A549 (cell line): ENCODE results near the gene RFX1. TPM values are rescaled to one million over a fixed set of nuclear protein-coding genes. Genes with fewer than 3 reads are reported as not detected.
A peak's percentile ranks its signal among the peaks of the same experiment; 100 is the strongest.
"Not testable (repeated sequence)": the region's sequence is repeated elsewhere in the genome, so short reads cannot be mapped to it uniquely, and the experiment has no call there.

ENCODE experiments used
- ATAC-seq, 2 experiments: fragments of 200-7000 bp in 1 of 2; fragments of >200 bp in 1 of 2; cut with Nextera tagmentation in 1 of 2; cut with Tn5 transposase in 1 of 2; 3 replicates each; pipeline versions ENCODE4 v1.8.0 to v1.9.1; 2018 to 2020; ENCODE audit warnings: mild to moderate bottlenecking in 1 of 2, moderate library complexity in 1 of 2
- CTCF ChIA-PET: fragments of 300-600 bp; sonication (Branson Sonifier 250); formaldehyde crosslinking; extraction: SDS; loops from one replicate; lab custom pipeline; 2021; ENCODE audit warnings: antibody characterized with exemption, inconsistent platforms; lab: Yijun Ruan, JAX
- POLR2A ChIA-PET: fragments of 350-600 bp; formaldehyde crosslinking; extraction: SDS; loops from one replicate; lab custom pipeline; 2021; ENCODE audit warnings: antibody characterized with exemption, inconsistent platforms; lab: Yijun Ruan, JAX
- DNase-seq, 2 experiments: peaks; one replicate each; pipeline versions ENCODE4 v3.0.0 to v3.0.0-alpha.2; 2011 to 2016; ENCODE audit warnings: low read depth in 1 of 2, low spot score in 1 of 2
- FAIRE-seq: peaks from 2 replicates; lab custom pipeline; 2011; peaks lifted over from hg19 to GRCh38; lab: Jason Lieb, UNC
- H3K27ac ChIP-seq, 2 experiments: fragments of >200 bp; sonication (Bioruptor Twin); formaldehyde crosslinking; 3 replicates each; pipeline ENCODE4 v1.5.1; 2016 to 2017
- H3K4me1 ChIP-seq: fragments of >200 bp; sonication (Bioruptor Twin); formaldehyde crosslinking; 3 replicates; pipeline ENCODE4 v1.6.1; 2016
- H3K4me2 ChIP-seq: fragments of >200 bp; sonication (Bioruptor Twin); formaldehyde crosslinking; 3 replicates; pipeline ENCODE4 v1.6.1; 2016
- H3K4me3 ChIP-seq: fragments of >200 bp; sonication (Bioruptor Twin); formaldehyde crosslinking; 3 replicates; pipeline ENCODE4 v1.5.1; 2016
- H3K9me3 ChIP-seq: fragments of >200 bp; sonication (Bioruptor Twin); formaldehyde crosslinking; 3 replicates; pipeline ENCODE4 v1.6.1; 2016
- ATOH8 ChIP-seq: fragments of 250-450 bp; sonication (Bioruptor Pico); IDR thresholded peaks from 2 replicates; pipeline ENCODE4 v1.5.0; 2020; ENCODE audit warnings: low read depth, mild to moderate bottlenecking, moderate library complexity
- BHLHE40 ChIP-seq: IDR thresholded peaks from 2 replicates; pipeline ENCODE4 v1.6.1; 2012; ENCODE audit warnings: low read depth, low read length, inconsistent platforms
- EHF ChIP-seq: fragments of 250-450 bp; sonication (Bioruptor Pico); IDR thresholded peaks from 2 replicates; pipeline ENCODE4 v1.5.0; 2020; ENCODE audit warnings: mild to moderate bottlenecking
- EHMT2 ChIP-seq: fragments of 200-600 bp; sonication (generic); IDR thresholded peaks from 2 replicates; pipeline ENCODE4 v1.6.1; 2016; ENCODE audit warnings: antibody characterized with exemption, low read depth, mild to moderate bottlenecking, moderate library complexity
- FOSB ChIP-seq: fragments of 250-450 bp; sonication (Bioruptor Pico); IDR thresholded peaks from 2 replicates; pipeline ENCODE4 v1.5.0; 2020; ENCODE audit warnings: mild to moderate bottlenecking, moderate library complexity
- GATA3 ChIP-seq: IDR thresholded peaks from 2 replicates; pipeline ENCODE4 v1.6.1; 2012; ENCODE audit warnings: borderline replicate concordance
- HDAC2 ChIP-seq: fragments of 200-600 bp; sonication (generic); IDR thresholded peaks from 2 replicates; pipeline ENCODE4 v1.6.1; 2016
- HMGXB4 ChIP-seq: fragments of 250-450 bp; sonication (Bioruptor Pico); IDR thresholded peaks from 2 replicates; pipeline ENCODE4 v1.5.0; 2021; ENCODE audit warnings: mild to moderate bottlenecking, moderate library complexity, borderline replicate concordance
- HOXB13 ChIP-seq: fragments of 250-450 bp; sonication (Bioruptor Pico); IDR thresholded peaks from 2 replicates; pipeline ENCODE4 v1.5.0; 2020; ENCODE audit warnings: low read depth, mild to moderate bottlenecking, moderate library complexity
- HOXB5 ChIP-seq: fragments of 250-450 bp; sonication (Bioruptor Pico); IDR thresholded peaks from 2 replicates; pipeline ENCODE4 v1.5.0; 2020; ENCODE audit warnings: mild to moderate bottlenecking, moderate library complexity
- JUN ChIP-seq, 2 experiments: fragments of >200 bp; sonication (Bioruptor Twin); formaldehyde crosslinking; IDR thresholded peaks; 2 replicates in 1 of 2; 3 replicates in 1 of 2; pipeline ENCODE4 v1.6.1; 2016 to 2017
- KDM1A ChIP-seq: fragments of 200-600 bp; sonication (generic); IDR thresholded peaks from 2 replicates; pipeline ENCODE4 v1.6.1; 2016; ENCODE audit warnings: low read depth, mild to moderate bottlenecking
- KDM5A ChIP-seq: fragments of 200-600 bp; sonication (generic); IDR thresholded peaks from 2 replicates; pipeline ENCODE4 v1.6.1; 2016; ENCODE audit warnings: antibody characterized with exemption, mild to moderate bottlenecking
- MAZ ChIP-seq: fragments of 150-350 bp; IDR thresholded peaks from 2 replicates; pipeline ENCODE4 v1.6.1; 2014; ENCODE audit warnings: antibody characterized with exemption, low read depth, low read length, borderline replicate concordance
- NR3C1 ChIP-seq: fragments of >200 bp; sonication (Bioruptor Twin); formaldehyde crosslinking; IDR thresholded peaks from 3 replicates; pipeline ENCODE4 v1.6.1; 2017
- PBX3 ChIP-seq: IDR thresholded peaks from 2 replicates; pipeline ENCODE4 v1.6.1; 2012
- POLR2AphosphoS2 ChIP-seq: conservative IDR thresholded peaks from 2 replicates; pipeline ENCODE4 v1.6.1; 2012; ENCODE audit warnings: low read length, improper control_type of control experiment, inconsistent platforms
- RCOR1 ChIP-seq: fragments of 150-350 bp; IDR thresholded peaks from 2 replicates; pipeline ENCODE4 v1.6.1; 2014; ENCODE audit warnings: antibody characterized with exemption, low read length, low read depth
- RNF2 ChIP-seq: fragments of 200-600 bp; sonication (generic); IDR thresholded peaks from 2 replicates; pipeline ENCODE4 v1.6.1; 2016; ENCODE audit warnings: low read depth, mild to moderate bottlenecking, antibody characterized with exemption, moderate library complexity, borderline replicate concordance
- SMC3 ChIP-seq: fragments of >200 bp; sonication (Bioruptor Twin); formaldehyde crosslinking; IDR thresholded peaks from 3 replicates; pipeline ENCODE4 v1.6.1; 2018; ENCODE audit warnings: inconsistent platforms
- SREBF2 ChIP-seq: fragments of 450-650 bp; IDR thresholded peaks from 2 replicates; pipeline ENCODE4 v1.6.1; 2014; ENCODE audit warnings: mild to moderate bottlenecking, moderate library complexity
- USF2 ChIP-seq: fragments of 450-650 bp; IDR thresholded peaks from 2 replicates; pipeline ENCODE4 v1.6.1; 2014; ENCODE audit warnings: antibody characterized with exemption
- ZFP36 ChIP-seq: fragments of 450-650 bp; IDR thresholded peaks from 2 replicates; pipeline ENCODE4 v1.6.1; 2014; ENCODE audit warnings: borderline replicate concordance; ENCODE audit not compliant: partially characterized antibody
- ZNF302 ChIP-seq: fragments of 250-450 bp; sonication (Bioruptor Pico); IDR thresholded peaks from 2 replicates; pipeline ENCODE4 v1.9.0; 2021; ENCODE audit warnings: inconsistent platforms, mild to moderate bottlenecking, moderate library complexity
- WGBS: methylation state at CpG from one replicate; pipeline ENCODE4 v1.1.6; 2017; ENCODE audit errors: missing lambda C conversion rate; 5-methylcytosine and 5-hydroxymethylcytosine counted together
- polyA plus RNA-seq, 4 experiments: library from polyadenylated mRNA; depleted of rRNA in 3 of 4; stranded (reverse); fragments of >200 nt; fragmentation: RNase III in 1 of 4; extraction: RNeasy Plus Mini Kit Qiagen cat#74134 plus additional on column Dnase treatment in 1 of 4; gene quantifications; 2 replicates in 3 of 4; 3 replicates in 1 of 4; pipeline ENCODE4 v1.2.3, GENCODE V29; 2011 to 2017

Gene RFX1
- polyA plus RNA-seq, 2 of the 4 experiments (the other 2 are of a cell fraction) = 0.57 to 5.4 TPM

GRCh38 chr19:14035706-14036105 lies 29.6 kb upstream of the RFX1 start:
- DNase-seq (no peak), FAIRE-seq (no peak), ATAC-seq (no peak)
- 77% methylated on average over 7 of the region's 7 CpGs for WGBS
- Histone ChIP-seq H3K4me2 (no peak overlapping the region), H3K4me3 (no peak overlapping the region), H3K9me3 (no peaks in the 10 kb centered on the region), H3K27ac (no peak overlapping the region), H3K4me1 (peaks cover 4% of the 10 kb centered on the region; the same call in 1 of the 3 replicates)
- TF ChIP-seq RCOR1 = no peak
- no peak for TF ChIP-seq HOXB13 (CRISPR knock-in tag)
- TF ChIP-seq EHF (CRISPR knock-in tag) = no peak
- no peak for TF ChIP-seq JUN (IDR thresholded peaks at IDR 0.05)
- TF ChIP-seq BHLHE40 = no peak
- no peak for TF ChIP-seq FOSB (CRISPR knock-in tag)
- CTCF ChIA-PET = interaction anchor here (0.7 to 1.8 kb wide), 4 partner anchors 17 to 153 kb away, joined by 3 to 4 read pairs (median 4); no protein-coding TSS in a partner anchor
- POLR2A ChIA-PET = no interaction called here

- H3K4me2 ChIP-seq, DNase-seq, H3K4me3 ChIP-seq, H3K9me3 ChIP-seq, H3K27ac ChIP-seq, POLR2A ChIA-PET, FAIRE-seq, H3K4me1 ChIP-seq, ATAC-seq: not testable (repeated sequence)
- CTCF ChIA-PET = interaction anchor here (1.0 to 1.8 kb wide), 3 partner anchors 12 to 22 kb away, joined by 3 to 4 read pairs (median 3); no protein-coding TSS in a partner anchor
- 83% methylated on average over 12 of the region's 12 CpGs for WGBS
These were observed 29.0 kb upstream of the RFX1 start for GRCh38 chr19:14035159-14035558.

- Histone ChIP-seq H3K9me3 (no peaks in the 10 kb centered on the region), H3K4me2 (no peak overlapping the region), H3K4me1 (peaks cover 4% of the 10 kb centered on the region; the same call in 1 of the 3 replicates), H3K27ac (no peak overlapping the region), H3K4me3 (no peak overlapping the region)
- POLR2A ChIA-PET = no interaction called here
- WGBS = 100% methylated on average over 2 of the region's 2 CpGs
- TF ChIP-seq KDM1A = 0 out of 2 replicates have a peak, but pooled peaks have one; percentile 69
- peak; percentile 74 for TF ChIP-seq ZFP36
- no peak for TF ChIP-seq SREBF2
- no peak for ATAC-seq
- CTCF ChIA-PET = interaction anchor here (1.4 to 4.3 kb wide), 3 partner anchors 9 to 39 kb away, joined by 4 to 22 read pairs (median 7); partner anchors contain the start of gene MISP3
- DNase-seq = no peak
- FAIRE-seq = no peak
These were observed 27.8 kb upstream of the RFX1 start for GRCh38 chr19:14033946-14034345.

GRCh38 chr19:14031719-14032480 lies 25.8 kb upstream of the RFX1 start, which contains the start of gene IL27RA:
Gene IL27RA (plus strand): TSS chr19:14031762. CDS start chr19:14031873, 111 bp downstream.
- FAIRE-seq = no peak
- Histone ChIP-seq H3K4me1 (peaks cover 4% of the 10 kb centered on the region; the same call in 1 of the 3 replicates), H3K27ac (peak within 1 kb of the TSS; percentile 88), H3K9me3 (no peaks in the 10 kb centered on the region), H3K4me2 (peak within 1 kb of the TSS; percentile 94), H3K4me3 (peak within 1 kb of the TSS; percentile 69)
- peak; percentile 89 to 90 for ATAC-seq
- CTCF ChIA-PET = interaction anchor here (0.7 to 4.3 kb wide), 17 partner anchors 9 to 151 kb away, joined by 3 to 22 read pairs (median 5); partner anchors contain the start of gene MISP3
- POLR2A ChIA-PET = interaction anchor here (0.6 to 1.7 kb wide), 6 partner anchors 9 to 1009 kb away, joined by 3 to 6 read pairs (median 4); partner anchors contain the start of gene RFX1
- 0% methylated on average over 4 of the region's 63 CpGs for WGBS
- peak; percentile 59 to 68 for DNase-seq
- TF ChIP-seq HOXB13 (CRISPR knock-in tag) (no peak), SMC3 (peak; percentile 45), POLR2AphosphoS2 (no peak), KDM5A (no peak), EHMT2 (no peak), JUN (IDR thresholded peaks at IDR 0.05) (0 out of 5 replicates have a peak, but pooled peaks of 1 of the 2 experiments have one; percentile 20), NR3C1 (no peak), ATOH8 (CRISPR knock-in tag) (no peak), HOXB5 (no peak), HMGXB4 (CRISPR knock-in tag) (0 out of 2 replicates have a peak, but pooled peaks have one; percentile 19), PBX3 (no peak), ZNF302 (CRISPR knock-in tag) (no peak), FOSB (CRISPR knock-in tag) (no peak), KDM1A (no peak), USF2 (no peak), RNF2 (no peak), HDAC2 (no peak), GATA3 (no peak), MAZ (no peak)
